ENCODE data around the gene NPR2. TPM values are rescaled to one million over a fixed set of nuclear protein-coding genes. Genes with fewer than 3 reads are reported as not detected.
A peak's percentile ranks its signal among the peaks of the same experiment; 100 is the strongest.

The NPR2 gene
- total and polyA plus RNA-seq, 2 donors (not counting 3 experiments of a cell fraction or from before 2014, with no cell fraction given) = 16.4 to 25.6 TPM

- no peaks in the 10 kb centered on the region for H3K79me2 ChIP-seq (ENCODE audit: control insufficient read depth, insufficient read depth, low read length)
- dilution Hi-C loops (cut with MboI; ENCODE audit: extremely low pct_ligation_motif_present, low sequenced_read_pairs) = no loop called here
These were observed 19.9 kb upstream of the NPR2 start for GRCh38 chr9:35771534-35771933.

More at GRCh38 chr9:35771534-35771933, 19.9 kb upstream of the NPR2 start:
- H3K27ac ChIP-seq (ENCODE audit: insufficient read depth, low read depth, low read length) = peak overlapping the region; percentile 43
- no peak overlapping the region for H3K4me3 ChIP-seq (replicated peaks in 1 of 3; ENCODE audit: insufficient read depth in 1 of 3, low read depth in 1 of 3, low read length in 3 of 3)
- peak; percentile 94 for DNase-seq (ENCODE audit: low read depth, low spot score)
- no peaks in the 10 kb centered on the region for H3K36me3 ChIP-seq (ENCODE audit: control insufficient read depth in 2 of 2, extremely low read depth in 1 of 2, insufficient read depth in 2 of 2, low read length in 2 of 2)
- no peak for TF ChIP-seq POLR2A (IDR thresholded peaks at IDR 0.05; ENCODE audit: low read depth, low read length)
- TF ChIP-seq JUN (IDR thresholded peaks at IDR 0.05; ENCODE audit: borderline replicate concordance, insufficient read depth, insufficient read length, low read depth) = no peak
- TF ChIP-seq CTCF (IDR thresholded peaks at IDR 0.05; ENCODE audit: extremely low read depth in 1 of 2, insufficient read depth in 1 of 2, low read depth in 1 of 2, low read length in 2 of 2) = no peak
- TF ChIP-seq GATA2 (IDR thresholded peaks at IDR 0.05; ENCODE audit: insufficient read depth, insufficient read length, low read depth, low read length) = peak; percentile 53
- no peaks in the 10 kb centered on the region for H4K20me1 ChIP-seq (replicated peaks; ENCODE audit: control insufficient read depth, extremely low read depth, insufficient read depth, low read length)
- H2AFZ ChIP-seq (ENCODE audit: low read depth, low read length) = no peak overlapping the region
- peaks cover 36% of the 10 kb centered on the region for H3K4me1 ChIP-seq (ENCODE audit: control insufficient read depth, extremely low read depth, insufficient read depth, low read length)
- H3K9me1 ChIP-seq (replicated peaks; ENCODE audit: control insufficient read depth, extremely low read depth, insufficient read depth, low read length) = no peaks in the 10 kb centered on the region
- BruUV-seq (replicated peaks) = no TSS peak
- no peaks in the 10 kb centered on the region for H3K27me3 ChIP-seq (ENCODE audit: control insufficient read depth in 2 of 2, insufficient read depth in 2 of 2, low read length in 2 of 2)
- POLR2A ChIA-PET = interaction anchor here (0.7 to 2.0 kb wide), 2 partner anchors 11 to 41 kb away, joined by 3 to 4 read pairs; no protein-coding TSS in a partner anchor
- no peak overlapping the region for H3K9ac ChIP-seq (replicated peaks; ENCODE audit: extremely low read depth, insufficient read depth, low read length)
- intact Hi-C loops (cut with micrococcal nuclease) = loop anchor here (1.0 to 2.0 kb wide), 2 partner anchors 11 to 15 kb away; no protein-coding TSS in a partner anchor
- H3K9me3 ChIP-seq (replicated peaks; ENCODE audit: control insufficient read depth, insufficient read depth, low read length) = no peaks in the 10 kb centered on the region
- CTCF ChIA-PET = interaction anchor here (1.1 to 4.2 kb wide), 9 partner anchors 9 to 111 kb away, joined by 3 to 21 read pairs (median 7); partner anchors contain the start of genes GBA2, MSMP and RGP1
- H3K4me2 ChIP-seq (ENCODE audit: insufficient read depth, low read length) = peak overlapping the region; percentile 78
- peak; percentile 52 for FAIRE-seq
